Retina (tissue), 1 donor: ENCODE data around the gene CLIC6.
"Not testable (repeated sequence)": the region's sequence is repeated elsewhere in the genome, so short reads cannot be mapped to it uniquely, and the experiment has no call there.

Experiments
- DNase-seq: peaks from one replicate; pipeline ENCODE4 v3.0.0-alpha.2; 2016

Gene CLIC6

DNA sequence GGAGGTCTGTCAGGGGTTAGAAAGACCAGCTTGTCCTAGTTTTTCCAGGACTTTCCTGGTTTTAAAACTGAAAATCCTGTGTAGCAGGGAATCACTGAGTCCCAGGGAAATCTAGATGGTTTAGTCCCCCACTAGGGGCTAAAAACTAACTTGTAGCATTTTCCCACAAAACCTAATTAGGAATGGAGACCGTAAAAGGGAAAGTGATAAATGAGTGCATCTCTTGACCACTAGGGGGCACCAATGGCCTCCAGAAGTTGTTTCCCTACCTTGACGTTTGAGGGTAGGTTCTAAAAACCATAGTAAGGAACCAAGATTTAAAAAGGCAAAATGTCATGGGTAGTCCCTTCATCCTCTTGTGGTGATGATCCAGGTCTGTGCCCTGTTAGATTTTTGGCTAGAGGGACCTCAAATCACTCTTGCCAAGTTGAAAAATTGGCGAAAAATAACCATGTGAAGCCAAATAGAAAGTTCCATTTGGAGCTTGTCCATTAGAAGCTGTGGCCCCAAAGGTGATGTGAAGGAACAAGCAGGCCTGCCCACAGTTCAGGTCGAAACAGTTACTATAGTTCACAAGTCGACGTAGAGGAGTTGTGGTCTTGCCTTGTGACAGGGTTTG, 24.5 kb downstream of the CLIC6 start:
- peak; percentile 51 for DNase-seq

DNA sequence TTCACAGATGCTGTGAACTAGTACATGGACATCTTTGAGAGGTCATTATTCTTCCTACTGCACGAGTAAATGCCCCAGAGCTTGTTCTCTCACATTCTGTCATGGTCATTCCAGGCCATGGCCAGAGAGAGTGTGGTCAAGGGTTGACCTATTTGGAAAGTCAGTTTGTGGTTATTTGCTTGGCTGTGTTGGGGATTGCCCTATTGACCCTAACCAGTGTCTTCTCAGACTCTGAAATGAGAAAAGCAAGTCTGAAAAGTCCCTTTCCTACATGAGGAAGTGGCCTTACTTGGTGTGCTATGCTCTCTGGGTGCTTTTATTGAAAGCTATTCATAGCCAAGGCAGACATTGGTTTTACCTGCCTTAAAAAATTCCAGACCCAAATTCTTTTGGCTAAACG, 26.6 kb downstream of the CLIC6 start:
- no peak for DNase-seq

DNA sequence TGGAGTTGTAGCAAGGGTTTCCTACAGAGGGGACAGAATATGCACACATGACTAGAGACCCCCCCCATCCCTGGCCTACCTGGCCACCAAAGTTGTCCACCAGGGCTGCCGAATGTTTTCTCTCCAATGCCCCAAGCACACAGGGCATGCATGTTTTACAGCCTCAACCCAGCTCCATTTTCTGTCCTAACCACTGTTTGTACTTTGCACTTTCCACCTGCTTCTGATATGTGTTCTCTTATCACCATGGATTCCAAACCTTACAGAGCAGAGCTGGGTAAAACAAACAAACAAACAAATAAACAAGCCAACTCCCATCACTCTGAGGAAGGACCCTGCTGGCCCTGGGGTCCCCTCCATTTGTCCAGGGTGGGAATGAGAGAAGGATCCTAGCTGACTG, 27.3 kb downstream of the CLIC6 start:
- no peak for DNase-seq

DNA sequence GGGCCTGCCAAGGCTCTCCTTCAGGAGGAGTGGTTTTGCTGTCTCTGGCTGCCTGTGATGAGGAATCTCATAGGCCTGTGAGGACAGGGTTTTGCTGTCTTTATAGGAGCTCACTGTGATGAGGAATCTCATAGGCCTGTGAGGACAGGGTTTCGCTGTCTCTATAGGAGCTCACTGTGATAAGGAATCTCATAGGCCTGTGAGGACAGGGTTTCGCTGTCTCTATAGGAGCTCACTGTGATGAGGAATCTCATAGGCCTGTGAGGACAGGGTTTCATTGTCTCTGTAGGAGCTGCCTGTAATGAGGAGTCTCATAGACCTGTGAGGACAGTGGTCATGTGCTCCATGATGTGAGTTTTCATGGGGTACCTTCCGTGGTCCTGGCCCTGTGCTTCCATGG, 29.0 kb downstream of the CLIC6 start:
- no peak for DNase-seq

DNA sequence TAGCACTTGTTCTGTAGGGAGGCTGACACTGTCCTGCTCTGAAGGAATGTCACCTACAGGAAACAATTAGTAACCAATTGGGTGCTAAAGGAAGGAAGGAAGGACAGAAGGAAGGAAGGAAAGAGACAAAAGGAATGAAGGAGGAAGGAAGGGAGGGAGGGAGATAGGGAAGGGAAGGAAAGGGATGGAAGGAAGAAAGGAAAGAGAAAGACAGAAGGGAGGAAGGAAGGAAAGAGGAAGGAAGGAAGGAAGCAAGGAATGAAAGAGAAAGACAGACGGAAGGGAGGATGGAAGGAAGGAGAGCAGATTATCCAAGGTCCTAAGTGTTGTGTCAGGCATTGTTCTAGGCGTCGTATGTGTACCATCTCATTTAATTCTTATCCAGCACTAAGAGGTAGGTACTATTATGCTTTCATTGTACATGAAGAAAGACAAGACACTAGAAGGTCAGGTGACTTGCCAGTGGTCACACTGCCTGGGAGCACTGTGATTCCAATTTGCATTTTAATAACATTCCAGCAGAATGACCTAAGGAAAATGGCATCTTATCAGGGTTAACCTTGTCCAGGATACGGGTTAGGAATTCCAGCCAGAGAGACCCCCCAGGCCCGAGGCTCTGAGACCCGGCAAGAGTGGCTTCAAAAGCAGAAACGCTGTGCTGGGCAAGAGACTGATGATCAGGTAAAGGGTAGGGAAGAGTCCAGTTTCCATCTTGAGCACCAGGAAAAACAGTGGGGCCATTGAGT, 29.6 kb downstream of the CLIC6 start:
- DNase-seq = no peak

DNA sequence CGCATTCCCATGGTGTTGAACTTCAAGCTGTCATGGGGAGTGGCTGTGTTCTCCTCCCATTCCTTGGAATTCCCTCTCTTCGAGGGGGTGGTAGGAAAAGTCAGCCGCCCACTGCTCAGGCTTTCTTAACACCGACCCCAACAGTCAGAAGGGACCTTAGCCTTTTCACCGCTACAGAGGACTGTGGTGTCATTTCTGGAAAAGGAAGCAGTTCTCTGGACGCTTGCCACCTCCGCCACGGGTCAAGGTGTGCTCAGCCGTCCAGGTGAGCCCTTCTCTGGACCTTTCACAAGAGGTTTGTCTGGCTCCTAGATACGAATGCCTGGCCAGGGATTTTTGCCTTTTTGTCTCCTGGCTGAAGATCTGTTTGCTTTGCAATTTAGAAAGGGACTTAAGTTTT, 31.8 kb downstream of the CLIC6 start:
- no peak for DNase-seq

DNA sequence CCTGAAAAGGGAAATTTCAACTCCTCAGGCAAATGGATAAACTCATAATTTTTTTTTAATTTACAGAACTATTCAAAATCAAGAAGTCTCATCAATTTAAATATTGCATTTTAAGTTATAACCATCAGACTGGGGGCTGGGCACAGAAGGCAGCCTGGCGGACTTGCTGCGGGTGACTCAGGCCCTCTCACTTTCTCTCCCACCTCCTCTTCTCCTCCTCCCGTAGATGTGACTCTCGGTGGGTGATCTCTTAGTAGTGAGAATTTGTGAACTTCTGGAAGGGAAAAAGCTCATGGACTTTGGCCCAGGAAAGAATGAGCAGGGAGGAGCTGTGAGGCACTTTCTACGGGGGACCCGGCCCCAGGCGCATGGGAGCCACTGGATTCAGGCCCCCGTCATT, 32.9 kb downstream of the CLIC6 start:
- no peak for DNase-seq

DNA sequence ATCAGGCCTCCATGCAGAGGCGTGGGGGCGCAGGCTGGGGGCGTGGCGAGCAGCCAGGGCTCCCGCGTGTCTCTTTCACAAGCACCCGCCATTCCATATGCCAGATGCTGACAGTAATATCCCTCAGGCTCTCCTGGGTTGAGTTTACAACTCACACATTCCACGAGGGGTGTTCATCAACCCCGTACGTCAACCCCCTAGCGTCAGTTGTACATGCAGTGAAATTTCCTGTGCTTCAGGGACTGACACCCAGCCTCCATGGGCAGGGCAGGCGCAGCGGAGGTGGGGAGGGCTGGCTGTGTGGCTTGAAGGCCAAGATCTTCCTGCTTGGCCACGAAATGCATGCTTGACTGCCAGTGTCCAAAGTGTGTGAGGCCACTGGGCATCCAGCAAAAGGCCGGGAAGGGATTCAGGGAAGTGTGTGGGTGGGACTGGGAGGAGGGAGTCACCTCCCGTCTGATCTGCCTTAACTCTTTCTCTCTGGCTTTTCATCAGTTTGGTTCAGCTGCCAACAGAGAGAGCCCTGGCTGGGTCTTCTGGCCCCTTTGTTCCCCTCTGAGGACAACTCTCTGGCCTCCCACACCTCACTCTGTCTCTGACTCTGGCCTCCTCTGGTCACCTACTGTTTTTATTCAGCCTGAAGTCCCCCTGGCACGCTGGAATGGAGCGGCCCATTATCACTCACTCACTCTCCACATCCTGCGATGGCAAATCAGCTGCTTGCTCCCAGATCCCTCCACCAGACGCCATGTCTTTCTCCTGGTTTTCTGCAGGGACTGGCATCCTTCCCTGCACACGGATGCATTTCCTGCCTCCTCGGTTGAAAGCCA, 33.8 kb downstream of the CLIC6 start:
- DNase-seq = no peak

DNA sequence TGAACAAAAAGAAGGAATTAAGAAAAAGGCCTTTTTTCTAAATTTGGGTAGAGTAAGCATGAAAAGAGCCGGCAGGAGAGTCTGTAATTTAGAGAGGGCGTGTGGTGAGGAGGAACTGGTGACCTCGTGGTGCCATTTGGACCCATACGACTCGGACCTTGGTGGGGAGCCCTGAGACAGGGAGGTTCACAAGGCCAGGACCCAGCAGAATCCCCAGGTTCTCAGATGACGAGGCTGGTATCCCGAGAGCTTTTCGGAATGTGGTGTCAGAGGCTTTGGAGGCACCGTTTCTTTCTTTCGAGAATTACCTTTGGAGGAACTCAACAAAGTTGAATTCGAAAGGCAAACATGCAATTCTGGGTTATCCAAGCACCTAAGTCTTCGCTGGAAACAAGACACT, 34.8 kb downstream of the CLIC6 start:
- DNase-seq = no peak

DNA sequence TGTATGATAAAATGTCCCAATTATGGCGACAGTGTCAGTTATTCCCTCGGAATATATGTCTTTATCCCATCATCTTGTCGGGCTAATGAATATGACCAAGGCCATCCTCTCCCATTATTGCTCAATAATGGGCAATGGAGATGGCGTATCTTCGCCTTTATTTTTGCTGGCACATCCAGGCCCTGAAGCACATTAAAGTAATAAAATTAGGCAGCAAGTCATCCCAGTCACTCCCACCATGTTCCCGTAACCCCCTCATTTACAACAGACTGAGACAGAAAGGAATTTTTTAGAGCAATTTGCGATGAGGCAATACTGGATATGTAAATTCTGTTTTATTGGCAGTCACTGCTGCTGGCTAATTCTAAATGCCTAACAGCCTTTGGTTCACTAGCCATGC, 35.3 kb downstream of the CLIC6 start:
- DNase-seq = no peak

DNA sequence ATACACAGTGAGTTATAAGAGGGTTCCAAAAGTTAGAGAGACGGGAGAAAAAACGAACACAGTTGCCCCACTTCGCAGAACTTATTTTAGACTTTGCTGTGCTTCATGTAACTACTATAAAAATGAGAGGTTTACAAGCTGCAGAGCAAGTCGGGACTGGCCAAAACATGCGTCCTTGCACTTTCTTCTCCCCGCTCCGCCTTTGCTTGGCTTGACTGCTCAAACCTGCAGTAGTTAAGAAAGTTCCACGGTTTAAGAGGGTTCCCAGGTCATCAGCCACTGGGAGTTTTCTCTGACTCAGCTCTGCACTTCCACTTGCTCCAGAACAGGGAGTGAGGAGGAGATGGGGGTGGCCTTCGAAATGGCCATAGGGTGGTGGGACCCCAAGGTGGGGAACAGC, 36.2 kb downstream of the CLIC6 start:
- no peak for DNase-seq

DNA sequence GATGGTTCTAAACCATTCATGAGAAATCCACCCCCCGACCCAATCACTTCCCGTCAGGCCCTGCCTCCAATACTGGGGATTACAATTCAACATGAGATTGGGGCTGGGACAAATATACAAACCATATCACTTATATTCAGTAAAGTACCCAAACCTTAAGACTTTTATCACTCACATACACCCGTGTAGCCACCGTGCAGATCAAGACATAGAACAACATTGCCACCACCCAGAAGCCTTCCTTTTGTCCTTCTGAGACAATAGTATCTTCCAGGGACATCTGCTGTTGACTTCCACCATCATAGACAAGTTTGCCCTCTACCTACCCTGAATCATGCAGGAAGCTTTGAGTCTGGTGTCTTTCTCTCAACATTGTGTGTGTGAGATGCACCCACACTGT, 37.5 kb downstream of the CLIC6 start:
- DNase-seq = no peak

DNA sequence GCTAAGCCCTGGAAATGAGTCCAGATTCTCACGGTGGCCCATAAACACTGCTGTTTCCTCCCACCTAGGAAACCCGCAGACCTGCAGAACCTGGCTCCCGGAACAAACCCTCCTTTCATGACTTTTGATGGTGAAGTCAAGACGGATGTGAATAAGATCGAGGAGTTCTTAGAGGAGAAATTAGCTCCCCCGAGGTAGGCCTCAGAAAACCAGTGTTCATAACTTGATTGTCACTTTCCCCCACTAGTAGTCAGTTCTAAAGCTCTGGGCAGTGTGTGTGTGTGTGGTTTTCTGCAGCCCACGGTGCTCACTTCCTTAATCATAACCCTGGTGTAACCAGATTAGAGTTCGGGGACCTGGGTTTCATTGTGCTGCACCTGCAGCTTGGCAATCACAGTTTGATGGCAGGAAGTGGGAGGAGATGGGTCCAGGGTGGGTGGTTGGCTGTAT, 39.1 kb downstream of the CLIC6 start:
- DNase-seq = no peak

DNA sequence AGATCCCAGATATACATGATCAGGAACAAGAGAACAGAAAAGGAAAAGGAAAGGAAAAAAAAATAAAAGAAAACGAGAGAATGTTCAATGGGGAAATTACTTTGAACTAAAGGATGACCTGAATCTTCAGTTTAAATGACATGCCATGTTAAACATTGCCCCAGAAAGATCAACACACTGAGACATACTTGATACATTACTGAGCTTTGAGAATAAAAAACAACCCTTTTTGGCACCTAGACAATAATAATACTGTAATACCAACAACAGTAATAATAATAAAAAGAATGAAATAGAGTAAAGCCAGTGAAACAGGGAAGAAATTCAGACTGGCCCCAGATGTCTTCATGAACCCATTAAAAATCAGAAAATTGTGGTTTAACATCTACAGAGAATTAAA, 44.8 kb downstream of the CLIC6 start:
- no peak for DNase-seq

DNA sequence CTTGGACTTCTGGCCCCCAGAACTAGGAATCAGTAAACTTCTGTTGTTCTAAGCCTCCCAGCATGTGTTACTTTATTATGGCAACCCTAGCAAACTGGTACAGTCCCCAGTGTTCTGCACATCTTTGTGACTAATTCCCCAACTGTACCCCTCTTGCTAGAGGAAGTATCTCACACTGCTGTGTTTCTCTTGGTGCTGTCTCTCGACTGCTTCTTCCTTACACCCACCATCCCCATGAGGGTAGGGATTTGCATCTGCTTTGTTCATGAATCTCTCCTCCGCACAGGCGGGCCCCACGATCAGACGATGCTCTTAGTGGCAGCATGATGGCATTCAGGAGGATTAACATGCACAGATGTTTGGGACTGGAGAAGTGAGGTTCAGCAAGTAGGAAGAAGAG, 46.7 kb downstream of the CLIC6 start:
- DNase-seq = no peak

DNA sequence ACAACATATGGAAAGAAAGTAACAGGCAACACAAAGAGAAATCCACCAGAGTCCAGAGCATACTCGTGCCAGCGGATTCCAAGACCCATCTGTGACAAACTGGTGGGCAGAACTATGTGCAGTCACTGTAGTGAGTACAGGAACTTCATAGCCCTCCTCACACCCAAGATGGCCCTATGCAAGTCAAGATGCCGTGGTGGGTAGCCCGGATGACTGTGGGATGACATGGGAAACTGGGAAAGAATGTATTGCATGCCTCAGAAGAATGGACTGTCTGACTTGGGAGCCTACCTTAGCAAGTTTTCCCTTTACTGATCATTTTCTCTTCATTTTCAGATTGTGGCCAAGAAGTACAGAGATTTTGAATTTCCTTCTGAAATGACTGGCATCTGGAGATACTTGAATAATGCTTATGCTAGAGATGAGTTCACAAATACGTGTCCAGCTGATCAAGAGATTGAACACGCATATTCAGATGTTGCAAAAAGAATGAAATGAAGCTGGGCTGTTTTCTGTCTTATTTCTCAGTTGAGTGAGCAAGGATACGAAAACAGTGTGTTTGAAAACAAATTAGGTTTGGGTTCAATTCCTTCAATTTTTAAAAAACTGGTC, 47.3 kb downstream of the CLIC6 start:
- DNase-seq = no peak

DNA sequence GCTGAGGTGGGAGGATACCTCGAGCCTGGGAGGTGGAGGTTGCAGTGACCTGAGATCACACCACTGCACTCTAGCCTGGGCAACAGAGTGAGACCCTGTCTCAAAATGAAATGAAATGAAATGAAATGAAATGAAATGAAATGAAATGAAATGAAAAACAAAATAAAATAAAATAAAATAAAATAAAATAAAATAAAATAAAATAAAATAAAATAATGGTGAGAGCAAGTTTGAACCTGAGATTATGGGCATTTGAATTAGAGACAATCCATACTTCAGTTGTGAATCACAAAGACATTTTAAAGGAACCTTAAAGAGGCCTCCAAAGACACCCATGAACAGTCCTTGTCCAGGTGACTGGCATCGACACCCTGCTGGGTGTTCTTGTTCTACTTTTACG, 49.7 kb downstream of the CLIC6 start:
- not testable (repeated sequence) for DNase-seq

DNA sequence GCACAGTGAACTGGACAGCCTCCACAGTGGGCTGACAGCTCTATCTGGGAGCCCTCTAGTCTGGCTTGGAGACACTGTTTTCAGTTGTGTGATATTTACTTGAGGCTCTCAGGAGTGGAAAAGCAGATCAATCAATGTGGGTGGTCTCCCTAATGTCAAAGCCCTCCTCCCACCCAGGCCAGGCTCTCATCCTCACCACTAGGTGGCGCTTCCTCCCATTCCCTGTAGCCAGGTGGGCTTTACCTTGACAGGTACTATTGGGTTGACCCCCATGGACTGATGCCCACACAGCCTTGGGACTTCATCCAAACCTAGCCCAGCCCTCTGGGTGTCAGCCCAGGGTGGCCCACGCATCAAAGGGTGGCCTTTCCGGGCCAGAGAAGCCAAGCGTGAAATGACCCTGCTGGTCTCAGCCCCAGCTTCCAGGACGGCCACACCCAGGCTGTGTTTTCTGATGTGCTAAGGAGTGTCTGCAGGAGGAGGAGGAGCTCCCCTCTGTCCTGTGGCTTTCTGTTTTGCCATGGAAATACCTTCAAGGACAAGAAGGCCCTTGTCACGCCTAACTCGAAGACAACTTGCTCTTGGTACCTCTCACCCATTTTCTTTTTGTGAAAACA, 54.0 kb downstream of the CLIC6 start:
- DNase-seq = no peak

DNA sequence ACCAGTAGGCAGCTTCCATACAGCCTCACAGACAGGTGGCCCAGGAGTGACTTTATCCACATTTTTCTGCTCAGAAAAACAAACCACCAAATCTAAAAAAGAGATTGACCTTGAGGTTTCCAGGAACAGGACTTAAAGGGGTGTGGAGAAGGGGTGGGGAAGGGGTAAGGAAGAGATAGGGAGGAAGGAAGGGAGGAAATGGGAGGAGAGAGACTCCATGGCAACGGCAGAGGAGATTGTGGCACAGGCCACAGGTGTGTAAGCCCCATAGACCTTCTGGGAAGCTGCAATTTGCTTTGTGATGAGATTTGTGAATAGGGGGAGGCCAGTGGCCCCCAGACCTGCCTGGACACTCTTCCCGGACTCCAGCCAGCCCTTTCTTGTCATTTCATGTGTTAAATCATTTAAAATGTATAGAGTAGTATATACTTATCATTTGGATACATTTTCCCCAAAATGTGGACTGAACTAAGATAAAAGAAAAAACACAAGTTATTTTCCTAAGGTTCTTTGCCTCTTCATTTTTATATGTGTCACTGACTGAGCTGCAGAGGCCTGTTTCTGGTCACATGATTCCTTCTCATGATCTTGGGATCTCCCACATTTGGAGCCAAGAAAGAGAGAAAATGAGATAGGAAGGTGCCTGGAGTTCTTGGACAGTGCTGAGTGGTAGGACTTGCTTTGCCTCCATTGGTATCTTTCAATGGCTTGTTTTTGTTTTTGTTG, 55.5 kb downstream of the CLIC6 start:
- no peak for DNase-seq

DNA sequence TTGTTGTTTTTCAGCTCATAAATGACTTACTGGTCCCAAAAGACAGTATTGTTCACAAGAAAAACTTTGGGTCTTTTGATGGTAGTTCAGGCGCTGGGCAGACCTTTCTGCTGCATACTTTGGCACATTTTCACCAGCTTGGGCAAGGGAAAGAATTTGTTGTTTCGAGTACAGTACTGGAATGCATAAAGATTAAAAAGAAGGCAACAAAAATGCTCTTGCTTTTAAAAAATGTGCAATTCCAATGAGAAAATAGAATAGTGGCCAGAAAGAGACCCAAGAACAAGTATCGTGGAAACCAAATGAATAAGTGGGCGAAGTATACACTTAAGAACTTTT, 56.0 kb downstream of the CLIC6 start:
- DNase-seq = no peak

DNA sequence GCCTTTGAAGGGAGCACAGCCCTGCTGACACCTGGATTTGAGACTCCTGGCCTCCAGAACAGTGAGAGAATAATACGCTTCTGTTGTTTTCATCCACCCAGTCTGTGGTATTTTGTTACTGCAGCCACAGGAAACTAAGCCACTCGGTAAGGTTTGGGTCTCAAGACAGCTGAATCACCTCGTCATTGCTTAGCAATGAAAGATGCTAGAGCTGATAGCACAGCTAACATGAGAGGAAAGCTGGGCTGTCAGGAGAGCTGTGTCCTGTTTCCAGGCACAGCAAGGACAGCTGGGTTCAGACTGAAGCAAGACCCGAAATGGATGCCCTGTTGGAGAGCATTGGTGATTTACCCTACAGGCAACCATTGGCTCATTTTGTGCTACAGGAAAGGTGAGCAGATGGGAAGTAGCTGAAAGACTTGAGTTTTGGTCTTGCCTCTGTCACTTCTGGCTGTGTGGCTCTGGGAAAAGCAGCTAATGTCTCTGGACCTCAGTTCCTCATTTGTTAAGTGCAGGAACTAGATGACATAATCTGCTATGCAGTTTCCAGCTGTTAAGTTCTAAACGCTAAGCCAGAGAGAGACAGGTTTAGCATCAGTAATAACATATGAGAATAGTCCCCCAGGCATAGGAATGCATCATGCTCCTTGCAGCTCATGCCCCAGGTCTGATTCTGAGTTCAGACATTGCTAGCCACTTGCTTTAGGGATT, 58.0 kb downstream of the CLIC6 start:
- no peak for DNase-seq

DNA sequence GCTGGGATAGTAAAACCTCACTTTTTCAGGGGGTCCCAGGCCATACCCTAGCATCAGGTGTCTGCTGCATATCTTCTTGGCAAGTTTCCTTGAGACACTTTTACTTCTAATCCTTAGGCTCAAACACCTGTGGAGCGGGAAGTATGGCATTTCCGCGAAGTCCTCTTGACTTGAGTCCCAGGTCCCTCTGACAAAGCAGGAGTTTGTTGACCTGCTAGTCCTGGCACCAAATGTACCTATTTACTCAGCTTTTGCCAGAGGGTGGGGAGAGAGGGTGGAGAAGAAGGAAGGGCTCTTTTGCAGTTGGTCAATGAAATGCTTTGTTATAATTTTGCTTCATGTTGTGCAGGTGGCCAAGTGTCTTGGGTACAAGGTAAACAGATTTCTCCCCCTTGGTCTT, 59.7 kb downstream of the CLIC6 start:
- DNase-seq = no peak
